ENCODE results near the gene ASGR1. TPM values are rescaled to one million over a fixed set of nuclear protein-coding genes. Genes with fewer than 3 reads are reported as not detected.

The ASGR1 gene, protein sequence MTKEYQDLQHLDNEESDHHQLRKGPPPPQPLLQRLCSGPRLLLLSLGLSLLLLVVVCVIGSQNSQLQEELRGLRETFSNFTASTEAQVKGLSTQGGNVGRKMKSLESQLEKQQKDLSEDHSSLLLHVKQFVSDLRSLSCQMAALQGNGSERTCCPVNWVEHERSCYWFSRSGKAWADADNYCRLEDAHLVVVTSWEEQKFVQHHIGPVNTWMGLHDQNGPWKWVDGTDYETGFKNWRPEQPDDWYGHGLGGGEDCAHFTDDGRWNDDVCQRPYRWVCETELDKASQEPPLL
- polyA plus RNA-seq (ENCODE audit: insufficient read length in 4 of 4): 1 to 10 TPM; 4.6 to 8.1 (median 5.2) TPM

DNA sequence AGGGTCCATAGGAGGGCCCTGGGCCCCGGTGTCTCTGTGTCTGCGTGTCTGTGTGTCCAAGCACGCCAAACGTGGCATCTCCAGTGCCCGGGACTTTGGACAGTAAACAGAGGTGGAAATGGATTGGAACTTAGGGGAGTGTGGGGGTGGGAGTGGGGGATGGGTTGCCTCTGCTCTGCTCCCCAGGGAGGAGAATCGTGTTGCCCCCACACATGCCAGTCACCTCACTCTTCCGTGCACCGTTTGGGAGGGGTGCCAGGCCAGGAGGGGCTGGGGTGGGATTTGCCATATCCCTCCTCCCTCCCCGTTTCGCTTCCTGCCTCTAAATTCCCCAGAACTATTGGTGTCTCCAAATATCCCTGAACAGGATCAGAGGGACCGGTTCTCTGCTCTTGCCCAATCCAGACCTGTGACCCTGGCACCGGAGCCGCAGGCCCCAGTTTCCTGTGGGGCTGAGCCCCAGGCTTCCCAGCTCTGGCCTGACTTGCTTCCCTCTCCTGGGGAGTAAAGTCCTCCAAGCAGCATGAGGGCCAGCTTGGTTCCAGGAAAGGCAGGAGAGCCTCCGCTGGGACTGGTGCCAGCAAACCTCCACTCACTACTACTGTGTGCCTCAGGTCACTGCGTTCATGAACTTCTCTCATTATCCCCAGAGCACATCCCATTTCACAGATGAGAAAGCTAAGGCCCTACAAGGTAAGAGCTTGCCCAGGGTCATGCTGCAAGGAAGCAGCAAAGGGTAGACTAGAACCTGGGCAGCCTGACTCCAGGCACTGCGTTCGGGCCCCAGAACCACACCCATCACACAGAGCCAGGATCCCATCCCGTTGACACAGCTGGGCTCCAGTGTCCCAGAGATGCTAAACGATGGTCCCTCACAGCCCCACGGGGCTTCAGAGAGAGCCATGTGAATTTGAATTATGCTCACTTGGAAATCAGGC, at the start of gene ASGR1:
Gene ASGR1 (minus strand): TSS at position 54 of the 938 bp plus-strand sequence. CDS start 807 bp downstream, outside the sequence.
- DNase-seq (ENCODE audit: low read depth in 4 of 4, low spot score in 3 of 4): no peak

DNA sequence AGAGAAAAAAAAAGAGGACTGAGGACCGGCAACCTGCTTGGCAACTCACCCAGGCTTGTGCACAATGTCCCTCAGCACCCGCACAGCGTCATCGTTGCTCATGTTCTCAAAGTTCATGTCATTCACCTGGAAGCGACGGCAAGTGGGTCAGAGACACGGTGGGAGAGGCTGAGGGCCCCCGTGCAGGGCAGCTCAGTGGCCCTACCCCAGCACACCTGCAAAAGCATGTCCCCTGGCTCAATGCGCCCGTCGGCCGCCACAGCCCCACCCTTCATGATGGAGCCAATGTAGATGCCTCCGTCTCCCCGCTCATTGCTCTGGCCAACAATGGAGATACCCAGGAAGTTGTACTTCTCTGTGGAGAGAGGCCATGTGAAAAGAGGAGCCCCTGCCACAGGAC, 49.8 kb upstream of the ASGR1 start:
- no peak for DNase-seq (ENCODE audit: low read depth in 4 of 4, low spot score in 3 of 4)

DNA sequence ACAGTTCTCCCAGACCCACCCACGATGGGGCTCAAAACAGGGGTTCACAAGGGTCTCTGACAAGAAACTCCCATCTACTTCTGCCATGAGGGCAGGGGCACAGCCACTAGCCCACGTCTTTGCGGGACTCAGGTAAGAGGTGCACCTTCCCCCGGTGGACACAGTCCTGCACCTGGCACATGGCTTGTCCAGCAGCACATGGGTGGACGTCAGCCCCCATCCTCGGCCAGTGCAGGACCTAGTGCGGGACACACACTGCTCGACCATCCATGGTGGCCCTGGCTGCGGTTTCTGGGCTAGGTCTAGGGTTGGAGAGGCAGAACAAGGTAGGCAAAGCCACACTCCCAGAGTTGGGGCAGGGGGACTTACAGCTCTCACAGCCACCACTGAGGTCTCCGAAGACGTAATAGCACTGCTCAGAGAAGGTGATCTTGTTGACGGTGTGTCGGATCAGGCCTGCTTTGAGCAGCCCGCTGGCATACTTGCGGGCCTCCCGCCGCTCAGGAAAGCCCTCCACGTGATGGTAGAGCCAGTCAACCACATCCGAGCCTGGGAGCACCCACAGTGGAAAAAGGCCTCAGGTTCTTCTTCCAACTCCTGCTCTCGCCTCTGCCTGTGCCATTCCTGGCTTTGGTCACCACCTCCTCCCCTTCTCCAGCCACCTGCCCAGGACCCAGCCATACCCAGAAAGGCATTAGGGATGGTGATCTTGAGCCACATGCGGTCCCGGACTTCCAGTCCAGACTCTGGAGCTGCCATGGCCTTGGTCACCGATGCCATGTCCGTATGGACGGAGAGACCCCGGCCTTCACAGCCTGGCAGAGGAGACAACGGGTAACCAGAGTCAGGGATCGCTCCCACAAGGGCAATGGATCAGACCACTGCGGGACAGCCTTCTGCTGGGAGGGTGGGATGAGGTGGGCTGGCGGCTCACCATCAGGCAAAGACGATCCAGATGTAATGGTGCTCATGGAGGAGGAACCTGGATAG, 47.8 kb upstream of the ASGR1 start:
- DNase-seq (ENCODE audit: low read depth in 4 of 4, low spot score in 3 of 4): no peak

DNA sequence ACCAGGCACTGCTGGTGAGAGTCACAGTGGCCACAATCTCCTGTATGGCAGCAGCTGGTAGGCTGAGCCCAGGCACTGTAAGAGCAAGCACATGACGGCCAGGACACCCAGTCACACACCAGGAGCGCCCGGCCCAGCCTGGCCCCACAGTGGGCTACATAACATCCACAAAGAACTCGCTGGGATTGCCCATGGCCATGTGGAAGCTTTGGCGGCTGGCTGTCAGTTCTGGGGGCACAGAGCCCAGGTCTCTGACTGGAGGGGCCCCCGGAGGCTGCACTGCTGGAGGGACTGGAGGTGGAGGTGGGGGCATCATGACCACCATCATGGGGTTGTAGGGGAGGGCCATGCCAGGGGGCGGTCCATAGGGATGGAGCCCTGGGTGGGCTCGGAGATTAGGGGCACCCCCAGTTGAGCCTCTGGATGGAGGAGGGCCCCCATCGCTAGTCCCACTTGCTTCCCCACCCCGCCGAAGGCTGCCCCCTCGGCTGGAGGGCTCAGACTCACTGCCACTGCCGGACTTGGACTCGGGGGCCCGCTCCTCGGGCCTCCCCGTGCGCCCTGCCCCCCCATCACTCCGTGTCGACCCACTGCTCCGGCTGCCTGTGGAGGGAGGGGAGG, 46.7 kb upstream of the ASGR1 start:
- no peak for DNase-seq (ENCODE audit: low read depth in 4 of 4, low spot score in 3 of 4)

DNA sequence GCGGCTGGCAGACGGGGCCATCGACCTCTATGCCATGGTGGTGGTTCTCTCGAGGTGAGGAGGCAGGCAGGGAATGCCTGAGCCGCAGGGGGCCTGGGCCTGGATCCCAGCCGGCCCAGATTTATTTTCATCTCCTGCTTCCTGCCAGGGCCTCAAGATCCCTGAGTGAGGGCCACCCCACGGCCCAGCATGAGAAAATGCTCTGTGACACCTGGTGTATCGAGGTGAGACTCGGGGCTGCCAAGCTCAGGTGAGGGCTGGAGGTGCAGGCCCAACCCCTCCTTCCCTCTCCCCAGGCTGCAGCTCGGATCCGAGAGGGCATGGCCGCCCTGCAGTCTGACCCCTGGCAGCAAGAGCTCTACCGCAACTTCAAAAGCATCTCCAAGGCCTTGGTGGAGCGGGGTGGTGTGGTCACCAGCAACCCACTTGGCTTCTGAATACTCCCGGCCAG, 45.5 kb upstream of the ASGR1 start:
- no peak for DNase-seq (ENCODE audit: low read depth in 4 of 4, low spot score in 3 of 4)

GRCh38 chr17:7224110-7224509, 44.9 kb upstream of the ASGR1 start:
- no peak for DNase-seq (ENCODE audit: low read depth in 4 of 4, low spot score in 3 of 4)

DNA sequence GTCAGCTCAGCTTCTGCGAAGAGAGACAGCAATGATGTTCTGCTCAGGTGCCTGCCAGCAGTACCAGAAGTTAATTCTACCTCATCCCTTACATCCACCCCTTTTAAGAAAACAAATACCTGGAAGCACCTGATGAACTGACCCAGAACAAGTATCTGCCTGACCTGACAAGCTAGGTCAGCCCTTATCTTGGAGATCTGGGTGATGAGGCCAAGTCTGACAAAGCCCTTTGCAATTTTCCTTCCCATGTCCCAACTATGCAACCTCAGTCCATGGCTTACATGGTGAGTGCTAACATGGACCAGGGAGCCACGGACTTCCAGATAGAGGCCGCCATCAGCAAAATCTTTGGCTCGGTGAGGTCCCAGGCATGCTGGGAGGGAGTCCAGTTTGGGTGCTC, 44.2 kb upstream of the ASGR1 start:
- no peak for DNase-seq (ENCODE audit: low read depth in 4 of 4, low spot score in 3 of 4)

DNA sequence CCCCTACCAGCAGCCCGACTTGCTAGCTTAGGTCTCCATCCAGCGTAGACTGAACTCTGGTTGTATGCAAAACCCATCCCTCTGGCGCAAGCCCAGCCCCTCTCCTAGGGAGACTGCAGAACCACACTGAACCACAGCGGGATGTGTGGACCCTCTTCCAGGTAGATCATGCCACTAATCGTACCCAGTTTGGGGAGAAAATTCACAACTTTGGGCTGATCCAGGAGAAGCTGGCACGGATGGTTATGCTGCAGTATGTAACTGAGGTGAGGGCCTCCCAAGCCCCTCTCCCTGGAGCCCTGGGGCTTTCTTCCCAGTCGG, 43.8 kb upstream of the ASGR1 start:
- no peak for DNase-seq (ENCODE audit: low read depth in 4 of 4, low spot score in 3 of 4)

- DNase-seq (ENCODE audit: low read depth in 4 of 4, low spot score in 3 of 4): no peak
Measured at GRCh38 chr17:7222093-7222971, 43.2 kb upstream of the ASGR1 start.

DNA sequence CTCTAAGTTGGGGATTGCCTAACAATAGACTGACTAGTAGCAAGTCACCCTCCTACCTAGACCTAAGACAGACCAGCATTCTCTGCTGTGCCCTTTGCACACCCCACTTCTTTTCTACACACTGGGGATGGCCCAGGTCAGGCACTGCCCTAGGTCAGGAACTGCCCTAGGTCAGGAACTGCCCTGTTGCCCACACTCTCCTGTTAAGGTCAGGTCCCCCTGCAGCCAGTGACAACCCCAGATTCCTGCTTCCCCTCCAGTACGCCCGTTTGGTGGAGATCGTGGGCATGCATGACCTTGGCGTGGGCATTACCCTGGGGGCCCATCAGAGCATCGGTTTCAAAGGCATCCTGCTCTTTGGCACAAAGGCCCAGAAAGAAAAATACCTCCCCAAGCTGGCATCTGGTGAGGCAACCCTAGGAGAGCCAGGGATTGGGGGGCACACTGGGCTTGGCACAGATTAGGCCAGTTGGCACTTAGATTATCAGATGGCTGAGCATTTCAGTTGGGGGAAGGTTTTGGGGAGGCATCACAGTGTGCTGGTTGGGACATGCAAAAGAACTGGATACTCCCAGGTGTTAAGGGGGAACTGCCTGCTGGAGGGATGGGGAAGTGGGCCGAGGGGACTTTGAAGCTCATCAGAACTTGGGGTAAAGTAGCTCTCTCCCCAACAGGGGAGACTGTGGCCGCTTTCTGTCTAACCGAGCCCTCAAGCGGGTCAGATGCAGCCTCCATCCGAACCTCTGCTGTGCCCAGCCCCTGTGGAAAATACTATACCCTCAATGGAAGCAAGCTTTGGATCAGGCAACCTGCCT, 42.3 kb upstream of the ASGR1 start:
- DNase-seq (ENCODE audit: low read depth in 4 of 4, low spot score in 3 of 4): no peak

DNA sequence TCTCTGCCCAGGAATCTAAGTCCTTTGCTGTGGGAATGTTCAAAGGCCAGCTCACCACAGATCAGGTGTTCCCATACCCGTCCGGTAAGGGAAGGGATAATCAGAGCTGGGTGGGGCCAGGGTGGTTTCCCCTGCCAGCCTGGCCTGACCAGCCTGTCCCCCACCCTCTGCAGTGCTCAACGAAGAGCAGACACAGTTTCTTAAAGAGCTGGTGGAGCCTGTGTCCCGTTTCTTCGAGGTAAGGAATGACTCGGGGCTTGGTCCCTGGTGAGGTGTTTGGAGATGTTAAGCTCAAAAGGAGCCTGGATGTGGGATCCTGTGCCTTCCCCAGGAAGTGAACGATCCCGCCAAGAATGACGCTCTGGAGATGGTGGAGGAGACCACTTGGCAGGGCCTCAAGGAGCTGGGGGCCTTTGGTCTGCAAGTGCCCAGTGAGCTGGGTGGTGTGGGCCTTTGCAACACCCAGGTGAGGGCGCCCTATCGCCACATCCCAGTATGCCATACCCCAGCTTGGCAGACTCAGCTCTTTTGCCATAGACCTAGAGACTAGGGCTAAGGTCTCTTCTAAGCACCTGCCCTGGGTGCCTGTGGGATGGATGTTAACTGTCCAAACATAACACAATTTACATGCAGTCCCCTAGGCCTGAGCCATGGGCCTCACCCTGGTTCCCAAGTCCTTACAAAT, 41.6 kb upstream of the ASGR1 start:
- DNase-seq (ENCODE audit: low read depth in 4 of 4, low spot score in 3 of 4): no peak

GRCh38 chr17:7219812-7220592, 40.8 kb upstream of the ASGR1 start, which contains the start of the genes ACADVL and DLG4:
Gene ACADVL (plus strand): TSS chr17:7219938. CDS start chr17:7219985, 47 bp downstream.
Gene DLG4 (minus strand): TSS chr17:7219836.
- peak in 1 of 4 donors; percentile 80 for DNase-seq (ENCODE audit: low read depth in 4 of 4, low spot score in 3 of 4)

GRCh38 chr17:7219229-7219811, 40.1 kb upstream of the ASGR1 start:
- no peak for DNase-seq (ENCODE audit: low read depth in 4 of 4, low spot score in 3 of 4)

DNA sequence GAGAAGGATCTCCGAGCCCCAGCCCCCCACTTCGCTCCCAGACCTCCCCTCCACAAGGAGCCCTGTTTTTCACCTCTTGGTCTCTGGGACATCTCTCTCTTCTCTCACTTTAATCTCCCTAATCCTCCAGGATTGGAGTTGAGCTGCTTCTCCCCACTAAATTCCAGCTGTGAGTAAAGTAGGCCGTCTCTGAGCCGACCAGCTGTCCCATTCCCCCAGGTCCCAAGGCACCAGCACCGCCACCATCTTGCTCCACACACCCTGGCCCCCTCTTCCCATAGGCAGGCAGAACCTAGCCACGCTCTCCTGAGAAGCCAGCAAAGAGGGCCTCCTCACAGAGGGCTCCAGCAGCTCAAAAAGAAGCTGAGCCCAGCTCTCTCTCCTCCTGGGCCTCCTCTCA, 39.6 kb upstream of the ASGR1 start:
- no peak for DNase-seq (ENCODE audit: low read depth in 4 of 4, low spot score in 3 of 4)

- no peak for DNase-seq (ENCODE audit: low read depth in 4 of 4, low spot score in 3 of 4)
Measured at GRCh38 chr17:7218166-7218565, 39.0 kb upstream of the ASGR1 start.

Data from right renal pelvis (tissue), 4 donors.